Measurements from ENCODE around the gene ZNF273.
"Not testable (repeated sequence)": the region's sequence is repeated elsewhere in the genome, so short reads cannot be mapped to it uniquely, and the experiment has no call there.

DNA sequence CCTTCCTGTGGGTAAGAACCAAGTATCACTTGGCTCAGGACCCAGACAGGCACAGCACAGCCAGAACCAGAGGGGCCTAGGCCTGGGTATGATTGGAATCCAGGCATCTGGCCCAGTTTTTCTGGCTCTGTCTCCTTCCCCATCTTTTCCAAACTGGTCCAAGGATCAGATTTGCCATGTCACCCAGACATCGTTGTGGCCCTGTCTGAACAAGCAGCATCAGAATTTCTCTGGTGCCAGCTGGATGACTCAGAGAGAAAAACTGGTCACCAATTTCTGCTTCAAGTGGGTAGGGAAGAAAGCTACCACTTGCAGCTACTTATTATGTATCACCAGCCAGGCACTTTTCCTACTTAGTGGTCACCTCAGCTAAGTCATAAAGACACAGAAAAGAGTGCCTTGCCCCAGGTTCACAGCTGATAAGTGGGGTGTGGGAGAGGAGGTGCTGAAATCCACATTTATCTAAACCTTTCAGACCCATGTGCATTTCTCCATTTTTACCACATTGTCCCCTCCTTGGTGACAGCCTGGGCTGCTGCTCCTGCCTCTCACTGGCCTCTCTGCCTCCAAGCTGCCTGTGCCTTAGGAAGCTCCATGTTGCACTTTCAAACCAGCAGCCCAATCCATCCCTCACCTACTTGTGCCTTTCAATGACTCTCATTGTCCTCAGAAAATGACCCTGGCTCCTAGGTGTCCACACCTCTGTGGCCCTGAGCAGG is 11.6 kb upstream of the ZNF273 start:
- not testable (repeated sequence) for TF ChIP-seq CTCF, POLR2A (IDR thresholded peaks at IDR 0.05)

Data from suprapubic skin (tissue), 3 donors.